ENCODE results near the gene CLK3. TPM values are rescaled to one million over a fixed set of nuclear protein-coding genes. Genes with fewer than 3 reads are reported as not detected.
"Not testable (repeated sequence)": the region's sequence is repeated elsewhere in the genome, so short reads cannot be mapped to it uniquely, and the experiment has no call there.

Gene CLK3
- total and polyA plus RNA-seq, 8 donors, result 47.6 to 226 (median 93.2) TPM

DNA sequence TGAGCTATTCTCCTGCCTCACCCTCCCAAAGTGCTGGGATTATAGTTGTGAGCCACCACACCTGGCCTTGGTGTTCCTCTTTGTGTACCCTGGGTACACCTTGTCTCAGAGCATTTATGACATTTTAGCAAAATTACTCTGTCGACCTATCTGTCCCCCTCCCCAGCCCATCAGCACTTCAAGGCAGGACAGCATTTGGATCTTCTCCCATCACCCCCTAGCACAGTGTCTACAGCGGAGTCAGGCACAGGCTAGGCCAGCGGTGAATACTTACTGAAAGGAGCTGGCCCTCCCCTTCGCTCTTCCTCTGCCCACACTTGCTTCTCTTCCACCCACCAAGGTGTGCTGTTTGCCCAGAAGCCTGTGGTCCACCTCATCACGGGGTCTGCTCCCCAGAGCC is 20.4 kb upstream of the CLK3 start:
- TF ChIP-seq EP300 (IDR thresholded peaks at IDR 0.05), result no peak
- TF ChIP-seq, protein P1, sequence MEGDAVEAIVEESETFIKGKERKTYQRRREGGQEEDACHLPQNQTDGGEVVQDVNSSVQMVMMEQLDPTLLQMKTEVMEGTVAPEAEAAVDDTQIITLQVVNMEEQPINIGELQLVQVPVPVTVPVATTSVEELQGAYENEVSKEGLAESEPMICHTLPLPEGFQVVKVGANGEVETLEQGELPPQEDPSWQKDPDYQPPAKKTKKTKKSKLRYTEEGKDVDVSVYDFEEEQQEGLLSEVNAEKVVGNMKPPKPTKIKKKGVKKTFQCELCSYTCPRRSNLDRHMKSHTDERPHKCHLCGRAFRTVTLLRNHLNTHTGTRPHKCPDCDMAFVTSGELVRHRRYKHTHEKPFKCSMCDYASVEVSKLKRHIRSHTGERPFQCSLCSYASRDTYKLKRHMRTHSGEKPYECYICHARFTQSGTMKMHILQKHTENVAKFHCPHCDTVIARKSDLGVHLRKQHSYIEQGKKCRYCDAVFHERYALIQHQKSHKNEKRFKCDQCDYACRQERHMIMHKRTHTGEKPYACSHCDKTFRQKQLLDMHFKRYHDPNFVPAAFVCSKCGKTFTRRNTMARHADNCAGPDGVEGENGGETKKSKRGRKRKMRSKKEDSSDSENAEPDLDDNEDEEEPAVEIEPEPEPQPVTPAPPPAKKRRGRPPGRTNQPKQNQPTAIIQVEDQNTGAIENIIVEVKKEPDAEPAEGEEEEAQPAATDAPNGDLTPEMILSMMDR (IDR thresholded peaks at IDR 0.05), result no peak
- TF ChIP-seq POLR2A (IDR thresholded peaks at IDR 0.05), result no peak
- no peak for TF ChIP-seq POLR2AphosphoS5 (IDR thresholded peaks at IDR 0.05)
- Histone ChIP-seq H3K4me3 (no peak overlapping the region), H3K9me3 (no peaks in the 10 kb centered on the region), H3K27ac (no peak overlapping the region), H3K27me3 (no peaks in the 10 kb centered on the region), H3K4me1 (peaks cover 17 to 23% (median 21%) of the 10 kb centered on the region in 4 donors), H3K36me3 (peaks cover 25 to 61% (median 59%) of the 10 kb centered on the region in 4 donors)
- intact Hi-C loops (cut with DNase I; ENCODE audit: low total_unique reads), result no loop called here
- no peak for DNase-seq
- WGBS, 5 donors, result 87 to 96% (median 94%) methylated on average over 5 of the region's 5 CpGs

DNA sequence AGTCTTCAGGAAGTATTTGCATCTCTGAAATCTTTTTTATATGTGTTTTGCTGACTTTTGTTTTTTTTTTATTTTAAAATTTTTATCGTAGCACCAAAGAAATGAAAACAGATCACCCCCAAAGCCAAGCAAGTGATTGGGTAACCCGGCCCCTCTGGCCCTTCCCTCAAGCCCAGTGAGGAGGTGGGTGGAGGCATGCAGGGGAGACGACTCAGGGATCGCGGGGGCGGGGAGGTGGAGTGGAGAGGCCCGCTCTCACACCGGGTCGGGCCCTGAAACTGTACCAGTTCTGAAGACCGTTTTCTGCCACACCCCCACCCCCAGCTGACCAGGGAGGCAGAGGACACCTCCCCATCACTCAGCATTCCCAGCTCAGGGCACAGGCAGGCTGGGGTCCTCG is 18.9 kb upstream of the CLK3 start:
- H3K27ac ChIP-seq; intact Hi-C loops (cut with DNase I; ENCODE audit: low total_unique reads); H3K9me3 ChIP-seq; H3K27me3 ChIP-seq; H3K4me3 ChIP-seq; DNase-seq: not testable (repeated sequence)
- WGBS, 5 donors, result 74 to 86% (median 82%) methylated on average over 6 to 11 of the region's 11 CpGs
- peaks cover 13 to 46% (median 44%) of the 10 kb centered on the region in 4 donors for H3K36me3 ChIP-seq
- peaks cover 17 to 30% (median 26%) of the 10 kb centered on the region in 4 donors for H3K4me1 ChIP-seq

DNA sequence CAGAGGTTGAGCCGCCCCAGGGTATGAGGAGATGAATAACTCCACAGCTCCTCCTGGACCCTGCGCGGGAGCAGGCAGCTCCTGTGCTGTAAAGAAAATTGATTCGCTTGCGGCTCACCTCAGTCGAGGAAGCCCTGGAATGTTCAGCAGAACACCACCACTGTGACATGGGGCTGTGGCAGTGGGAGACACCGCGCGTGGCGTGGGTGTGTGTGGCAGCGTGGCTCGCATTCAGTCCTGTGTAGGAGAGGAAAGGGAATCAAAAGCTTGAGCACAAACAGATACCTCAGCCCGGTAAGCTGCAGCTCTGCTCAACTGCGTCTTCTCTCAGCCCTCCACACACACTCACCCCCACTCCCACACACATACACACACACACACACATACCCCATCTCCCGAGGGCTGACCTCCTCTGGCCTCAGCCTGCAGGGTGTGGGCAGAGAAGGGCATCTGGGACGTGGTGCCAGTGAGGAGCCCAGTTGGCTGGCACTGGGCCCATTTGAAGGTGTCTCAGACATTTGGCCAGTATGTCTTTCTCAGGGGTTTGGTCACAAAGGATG is 18.4 kb upstream of the CLK3 start:
- H3K9me3 ChIP-seq; H3K4me3 ChIP-seq; intact Hi-C loops (cut with DNase I; ENCODE audit: low total_unique reads); H3K27me3 ChIP-seq; H3K27ac ChIP-seq; DNase-seq: not testable (repeated sequence)
- Histone ChIP-seq H3K4me1 (peaks cover 17 to 30% (median 26%) of the 10 kb centered on the region in 4 donors), H3K36me3 (peaks cover 8 to 41% (median 39%) of the 10 kb centered on the region in 4 donors)
- 88 to 93% (median 90%) methylated on average over 10 to 15 of the region's 16 CpGs for WGBS, 5 donors

DNA sequence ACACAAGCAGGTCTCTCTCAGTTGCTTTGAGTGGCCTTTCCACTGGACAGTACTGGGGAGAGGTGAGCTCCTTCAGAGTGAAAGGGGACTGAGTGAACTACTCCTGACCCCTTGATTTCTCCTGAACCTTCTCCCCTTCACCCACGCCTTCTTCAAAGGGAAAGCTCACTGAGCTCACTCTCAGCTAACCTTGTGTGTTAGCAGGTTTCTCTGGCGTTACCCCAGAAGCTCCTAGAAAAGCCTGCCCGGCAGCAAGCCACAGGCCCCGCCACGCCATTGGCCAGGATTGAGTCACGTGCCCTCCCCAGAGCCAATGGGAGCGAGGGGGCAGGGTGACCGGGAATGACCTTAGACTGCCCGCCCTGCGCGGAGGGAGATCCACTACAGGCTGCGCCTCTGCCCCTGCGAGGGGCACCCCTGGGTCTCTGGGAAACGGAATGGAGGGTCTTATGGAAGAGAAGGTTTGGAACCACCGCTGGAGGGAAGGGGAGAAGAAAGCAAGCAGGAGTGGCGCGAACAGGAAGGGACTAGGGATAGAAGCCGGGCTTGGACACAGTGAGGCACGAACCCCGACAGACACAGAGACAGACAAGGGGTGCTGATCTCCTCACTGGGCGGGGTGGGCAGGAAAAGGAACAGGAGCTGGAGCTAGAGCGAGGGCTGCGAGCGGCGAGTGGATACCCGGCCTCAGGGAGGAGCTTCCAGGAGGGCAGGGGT is 17.4 kb upstream of the CLK3 start:
- H3K9me3 ChIP-seq, result no peaks in the 10 kb centered on the region
- H3K4me1 ChIP-seq, result peaks cover 17 to 30% (median 26%) of the 10 kb centered on the region in 4 donors
- DNase-seq, result peak; percentile 96 to 97
- no peaks in the 10 kb centered on the region for H3K27me3 ChIP-seq
- intact Hi-C loops (cut with DNase I; ENCODE audit: low total_unique reads), result no loop called here
- H3K36me3 ChIP-seq, result peaks cover 5 to 31% (median 29%) of the 10 kb centered on the region in 4 donors
- H3K4me3 ChIP-seq, result peak overlapping the region; percentile 55 to 80 (median 67)
- H3K27ac ChIP-seq, result peak overlapping the region; percentile 81 to 89 (median 87)
- TF ChIP-seq POLR2AphosphoS5 (IDR thresholded peaks at IDR 0.05), result peak; percentile 81 to 92 (median 83)
- TF ChIP-seq POLR2A (IDR thresholded peaks at IDR 0.05), result no peak
- 0 to 4% (median 1%) methylated on average over 22 to 26 of the region's 26 CpGs for WGBS, 5 donors

DNA sequence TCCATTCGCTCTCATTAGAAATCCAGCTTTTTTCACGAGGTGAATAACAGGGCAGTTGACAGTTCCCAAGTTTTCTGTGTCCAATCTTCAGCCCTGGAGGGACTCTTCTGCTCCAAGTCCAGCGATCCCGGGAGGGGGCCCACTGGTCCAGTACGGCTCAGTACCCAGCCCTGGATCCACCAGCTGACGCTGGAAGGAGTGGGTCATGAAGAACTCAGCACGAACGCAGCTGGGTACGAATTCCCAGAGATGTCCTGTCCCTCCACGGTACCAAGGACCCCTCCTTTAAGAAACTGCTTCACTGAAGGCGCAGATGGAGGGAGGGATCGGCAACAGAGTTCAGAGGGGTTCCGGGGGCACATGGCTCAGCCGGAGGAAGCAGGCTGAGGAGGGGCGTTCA is 16.5 kb upstream of the CLK3 start:
- WGBS, 5 donors, result 62 to 74% (median 72%) methylated on average over 14 to 15 of the region's 15 CpGs
- no peak for DNase-seq
- no peak for TF ChIP-seq EP300 (IDR thresholded peaks at IDR 0.05)
- no peak for TF ChIP-seq POLR2AphosphoS5 (IDR thresholded peaks at IDR 0.05)
- no peak for TF ChIP-seq POLR2A (IDR thresholded peaks at IDR 0.05)
- TF ChIP-seq, protein P1 (IDR thresholded peaks at IDR 0.05), result no peak

More for the DNA sequence above, 16.5 kb upstream of the CLK3 start:
- H3K4me1 ChIP-seq, result peaks cover 17 to 30% (median 26%) of the 10 kb centered on the region in 4 donors
- peak overlapping the region; percentile 55 to 80 (median 67) for H3K4me3 ChIP-seq
- H3K9me3 ChIP-seq, result no peaks in the 10 kb centered on the region
- H3K36me3 ChIP-seq, result peaks cover 5 to 22% (median 20%) of the 10 kb centered on the region in 4 donors
- peak overlapping the region in 4 of 5 donors; percentile 87 to 89 (median 88) for H3K27ac ChIP-seq
- intact Hi-C loops (cut with DNase I; ENCODE audit: low total_unique reads), result no loop called here
- no peaks in the 10 kb centered on the region for H3K27me3 ChIP-seq
